Stimulated activated CD4-positive, alpha-beta T cell treated with anti-CD3 and anti-CD28 coated beads, Interleukin-15, amount 100 ng/mL, for 1 hour (primary cell): ENCODE data around the gene BCAS3.

ENCODE experiments used
- DNase-seq, 2 donors: peaks; one replicate each; pipeline ENCODE4 v3.0.0-alpha.2; 2020; ENCODE audit warnings: low read depth in 1 of 2, low spot score in 1 of 2

The BCAS3 gene

DNA sequence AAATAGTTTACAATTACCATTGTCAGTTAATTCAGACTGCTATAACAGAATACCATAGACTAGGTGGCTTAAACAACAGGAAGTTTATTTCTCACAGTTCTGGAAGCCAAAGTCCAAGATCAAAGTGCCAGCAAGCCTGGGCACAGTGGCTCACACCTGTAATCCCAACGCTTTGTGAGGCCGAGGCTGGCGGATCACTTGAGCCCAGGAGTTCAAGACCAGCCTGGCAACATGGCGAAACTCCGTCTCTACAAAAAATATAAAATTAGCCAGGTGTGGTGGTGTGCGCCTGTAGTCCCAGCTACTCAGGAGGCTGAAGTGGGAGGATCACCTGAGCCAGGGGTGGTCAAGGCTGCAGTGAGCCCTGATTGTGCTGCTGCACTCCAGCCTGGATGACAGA is 650.7 kb downstream of the BCAS3 start:
- no peak for DNase-seq

DNA sequence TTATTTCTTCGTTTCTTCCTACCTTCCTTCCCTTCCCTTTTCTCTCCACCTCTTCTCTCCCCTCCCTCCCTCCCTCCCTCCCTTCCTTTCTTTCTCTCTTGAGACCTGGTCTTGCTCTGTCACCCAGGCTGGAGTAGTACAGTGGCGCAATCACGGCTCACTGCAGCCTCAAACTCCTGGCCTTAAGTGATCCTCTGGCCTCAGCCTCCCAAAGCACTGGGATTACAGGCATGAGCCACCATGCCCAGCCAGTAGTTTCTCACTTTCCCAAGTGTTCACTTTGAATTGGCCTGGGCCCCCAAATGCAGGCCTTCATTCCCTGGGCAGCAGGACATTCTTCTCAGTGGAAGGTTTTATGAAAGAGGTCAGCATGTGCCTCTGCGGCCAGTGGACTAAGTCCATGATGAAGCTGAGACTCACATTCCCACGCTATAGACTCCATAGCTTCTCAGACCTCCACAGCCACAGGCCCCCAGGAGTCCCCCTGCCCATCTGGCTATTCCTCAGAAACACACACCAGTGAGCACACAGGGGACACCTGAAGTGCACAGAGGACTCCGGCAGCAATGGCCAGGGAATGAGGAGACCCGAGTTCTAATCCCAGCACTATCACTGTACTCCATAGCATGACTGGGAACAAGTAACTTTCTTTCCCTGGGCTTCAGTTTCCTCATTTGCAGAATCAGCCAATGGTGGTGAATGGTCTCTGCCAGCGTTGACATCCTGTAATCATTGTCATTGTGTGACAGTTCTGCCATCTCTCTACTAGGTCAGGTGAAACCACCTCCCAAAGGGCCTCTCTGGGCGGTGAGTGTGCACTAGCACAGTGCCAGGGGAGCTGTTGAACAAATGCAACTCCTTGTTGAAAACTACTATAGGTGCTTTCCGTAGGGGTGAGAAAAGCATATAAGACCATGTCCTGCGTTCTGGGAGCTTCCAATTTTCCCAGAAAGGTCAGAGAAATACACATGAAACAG is 652.8 kb downstream of the BCAS3 start:
- no peak for DNase-seq

DNA sequence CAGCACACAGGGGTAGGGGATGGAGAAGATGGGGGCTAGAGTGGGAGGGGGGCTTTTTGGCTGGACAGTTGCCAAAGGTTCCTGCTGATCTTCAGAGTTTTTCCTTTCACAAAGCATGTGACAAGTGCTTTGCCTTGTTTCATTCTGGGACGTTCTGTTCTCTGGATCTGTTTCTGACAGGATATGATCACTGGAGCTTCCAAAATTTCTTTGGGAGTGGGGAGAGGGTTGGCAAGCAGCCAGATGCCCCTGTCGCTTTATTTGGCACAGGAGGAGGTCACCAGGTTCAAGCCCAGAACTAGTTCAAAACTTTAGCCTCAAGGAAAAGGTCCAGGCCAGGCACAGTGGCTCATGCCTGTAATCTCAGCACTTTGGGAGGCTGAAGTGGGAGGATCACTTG is 653.5 kb downstream of the BCAS3 start:
- DNase-seq, result no peak

DNA sequence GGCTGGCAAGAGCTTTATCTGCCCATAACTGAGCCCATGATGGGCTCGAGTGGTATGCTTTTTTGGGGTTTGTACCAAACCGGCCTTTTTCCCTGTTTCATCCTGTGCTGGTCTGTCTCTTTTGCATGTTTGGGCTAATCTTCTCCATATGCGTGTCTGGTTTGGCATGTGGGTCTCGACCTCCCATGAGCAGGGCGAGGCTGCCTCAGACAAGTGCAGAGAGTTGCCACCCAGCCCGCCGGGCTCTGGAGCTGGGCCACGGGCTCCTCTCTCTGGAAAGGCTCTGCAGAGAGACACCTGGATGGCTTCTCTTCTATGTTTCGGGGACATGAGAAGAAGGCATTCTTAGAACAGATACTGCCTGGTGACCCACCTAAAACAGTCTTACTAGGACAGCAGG is 654.2 kb downstream of the BCAS3 start:
- no peak for DNase-seq

DNA sequence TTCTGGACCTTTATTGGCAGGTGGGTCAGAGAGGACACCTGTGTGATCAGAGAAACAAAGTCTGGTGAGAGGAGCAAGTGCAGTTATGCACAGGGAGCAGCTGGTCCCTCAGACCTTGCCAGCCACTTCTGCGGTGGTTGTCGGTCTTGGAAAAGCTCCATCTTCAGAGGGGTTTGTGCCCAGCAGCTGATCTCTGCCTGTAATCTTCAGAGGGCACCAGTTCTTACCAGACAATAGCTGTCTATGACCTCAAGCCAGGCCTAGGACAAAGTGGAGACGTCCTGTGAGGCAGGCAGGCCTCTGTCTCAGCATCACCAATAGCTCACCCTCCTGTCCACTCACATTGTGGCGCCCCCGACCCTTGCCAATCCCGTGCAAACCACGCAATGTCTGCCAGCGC is 655.5 kb downstream of the BCAS3 start:
- DNase-seq, result no peak

DNA sequence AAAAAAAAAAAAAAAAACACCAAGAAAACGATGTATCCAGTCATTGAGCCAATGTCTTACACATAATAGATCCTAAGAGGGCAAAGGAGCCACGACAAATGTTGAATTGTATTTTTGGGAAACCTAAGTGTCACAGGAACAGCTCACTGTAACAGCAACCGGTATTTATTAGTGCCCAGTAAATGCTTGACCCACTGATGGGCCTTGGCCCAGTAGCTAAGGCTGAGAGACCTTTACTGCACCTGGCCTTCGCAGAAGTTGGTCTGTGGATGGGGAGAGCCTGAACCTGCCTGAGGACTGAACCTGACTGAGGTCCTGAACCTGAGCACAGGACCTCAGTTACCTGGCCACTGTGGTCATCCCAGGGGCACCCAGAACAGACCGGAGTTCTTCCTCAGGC is 657.0 kb downstream of the BCAS3 start:
- no peak for DNase-seq

DNA sequence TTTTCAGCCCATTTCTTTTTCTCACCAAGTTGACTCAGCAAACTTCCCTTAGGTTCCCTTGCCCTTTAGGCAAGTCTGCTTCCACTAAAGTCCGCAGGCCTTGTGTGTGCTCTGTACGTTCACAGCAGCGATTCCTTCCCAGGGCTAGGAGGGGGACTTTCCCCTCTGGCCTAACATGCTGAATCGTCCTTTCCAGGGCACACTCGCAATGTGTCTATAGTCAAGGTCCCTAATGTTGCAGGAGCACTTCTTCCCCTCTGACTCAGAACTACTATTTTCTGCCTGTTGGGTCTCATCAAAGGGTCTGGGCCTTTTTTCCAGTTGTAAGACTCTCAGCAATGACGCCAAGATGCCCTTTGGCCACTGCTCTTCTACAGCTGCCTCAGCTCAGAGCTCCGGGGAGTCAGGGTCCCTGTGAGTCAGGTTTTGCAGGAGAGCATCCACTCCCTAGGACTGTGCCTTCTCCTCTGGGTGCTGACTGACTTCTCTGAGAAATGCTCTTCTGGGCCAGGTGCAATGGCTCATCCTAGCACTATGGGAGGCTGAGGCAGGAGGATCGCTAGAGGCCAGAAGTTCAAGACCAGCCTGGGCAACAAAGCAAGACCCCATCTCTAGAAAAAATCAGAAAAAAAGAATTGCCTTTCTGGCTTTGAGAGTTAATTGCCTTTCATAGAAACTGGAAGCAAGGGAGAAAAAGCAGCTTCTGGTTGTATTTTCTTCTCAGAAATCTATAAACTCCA is 657.6 kb downstream of the BCAS3 start:
- no peak for DNase-seq

DNA sequence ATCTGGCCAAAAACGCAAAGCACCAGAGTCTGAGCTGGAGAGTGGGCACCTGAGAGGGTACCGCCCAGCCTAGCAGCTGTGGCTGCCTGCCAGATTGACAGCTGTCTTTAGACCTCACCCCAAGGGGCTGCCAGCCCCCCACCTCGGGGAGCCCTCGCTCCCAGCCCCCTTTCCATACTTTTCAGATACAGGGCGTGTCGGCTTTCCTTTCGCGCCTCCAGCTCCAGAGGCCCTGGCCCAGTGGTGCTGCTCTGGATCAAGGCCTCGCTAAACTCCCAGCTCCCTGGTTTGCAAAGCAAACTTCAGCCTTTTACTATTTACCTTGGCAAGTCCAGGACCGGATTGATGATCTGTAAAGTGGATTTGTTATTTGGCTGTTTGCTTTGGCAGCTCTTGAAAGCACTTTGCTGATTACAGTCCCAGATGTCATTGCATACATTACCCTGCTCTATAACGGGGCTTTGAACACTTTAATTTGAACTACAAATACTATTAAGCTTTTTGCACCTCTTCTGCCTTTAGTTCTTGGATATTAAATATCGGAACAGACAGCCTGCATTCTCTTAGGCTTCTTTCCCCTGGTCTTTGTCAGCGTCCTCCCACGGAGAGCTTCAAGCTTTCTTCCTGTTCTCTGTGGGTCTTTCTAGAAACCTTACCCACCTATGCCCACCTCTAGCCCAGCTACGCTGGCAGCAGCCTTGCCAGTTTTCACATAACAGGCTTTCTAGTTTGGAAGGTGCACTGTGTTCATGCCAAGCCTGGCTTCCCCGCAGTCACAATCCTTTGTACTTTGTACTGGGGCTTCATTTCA is 658.4 kb downstream of the BCAS3 start:
- DNase-seq, result no peak

DNA sequence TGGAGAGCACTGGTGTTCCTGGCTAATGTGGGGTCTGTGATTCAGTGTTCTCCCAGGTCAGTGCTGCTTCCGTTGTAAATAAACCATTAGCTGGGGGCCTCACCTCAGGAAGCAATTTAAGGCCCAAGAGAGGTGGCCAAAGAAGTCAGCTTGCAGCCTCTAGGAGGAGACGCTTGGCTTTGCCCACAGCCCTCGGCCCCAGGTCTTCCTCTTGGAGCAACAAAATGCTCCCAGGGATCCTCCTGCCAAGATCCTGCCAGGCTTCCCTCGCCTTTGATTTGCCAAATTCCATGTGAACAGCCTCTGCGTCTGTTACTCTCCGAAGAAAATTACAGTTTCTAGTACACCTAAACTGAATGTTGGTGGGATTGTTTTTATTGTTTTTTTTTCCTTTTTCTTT is 659.6 kb downstream of the BCAS3 start:
- no peak for DNase-seq

DNA sequence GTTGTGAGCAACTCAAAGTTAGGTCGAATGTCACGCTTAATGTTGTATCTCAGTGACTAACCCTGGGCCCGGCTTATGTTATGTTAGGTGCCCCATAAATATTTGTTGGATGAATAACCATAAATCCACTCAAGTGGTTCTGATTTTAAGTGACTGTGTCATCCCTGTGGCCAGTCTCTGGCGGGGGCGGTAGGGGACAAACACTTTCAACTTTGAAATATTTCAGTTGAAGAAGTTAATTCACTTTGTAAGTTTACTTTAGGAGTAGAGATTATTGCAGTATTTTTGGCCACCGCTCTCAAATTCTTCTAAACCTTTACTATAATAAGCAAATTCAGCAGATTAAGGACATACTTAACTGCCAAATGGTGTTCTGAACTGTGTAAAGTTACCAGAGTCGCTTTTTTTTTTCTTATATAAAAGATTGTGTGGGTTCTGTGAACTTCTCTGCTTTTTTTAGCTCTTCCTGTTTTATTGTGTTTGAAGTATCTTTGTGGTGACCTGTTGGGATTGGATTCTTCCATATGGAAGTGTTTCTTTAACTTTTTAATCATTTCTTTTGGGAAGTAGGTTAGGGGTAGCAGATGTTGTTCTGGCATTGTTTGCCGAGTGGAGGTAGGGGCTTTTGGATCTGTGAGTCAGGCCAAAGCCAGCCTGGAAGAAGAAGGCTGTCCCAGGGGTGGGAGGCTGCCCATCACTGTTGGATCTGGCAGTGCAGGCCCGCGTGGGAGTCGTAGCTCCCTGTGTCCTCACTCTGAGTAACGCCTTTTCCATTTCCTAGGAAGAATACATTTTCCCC is 660.5 kb downstream of the BCAS3 start:
- DNase-seq, result no peak

DNA sequence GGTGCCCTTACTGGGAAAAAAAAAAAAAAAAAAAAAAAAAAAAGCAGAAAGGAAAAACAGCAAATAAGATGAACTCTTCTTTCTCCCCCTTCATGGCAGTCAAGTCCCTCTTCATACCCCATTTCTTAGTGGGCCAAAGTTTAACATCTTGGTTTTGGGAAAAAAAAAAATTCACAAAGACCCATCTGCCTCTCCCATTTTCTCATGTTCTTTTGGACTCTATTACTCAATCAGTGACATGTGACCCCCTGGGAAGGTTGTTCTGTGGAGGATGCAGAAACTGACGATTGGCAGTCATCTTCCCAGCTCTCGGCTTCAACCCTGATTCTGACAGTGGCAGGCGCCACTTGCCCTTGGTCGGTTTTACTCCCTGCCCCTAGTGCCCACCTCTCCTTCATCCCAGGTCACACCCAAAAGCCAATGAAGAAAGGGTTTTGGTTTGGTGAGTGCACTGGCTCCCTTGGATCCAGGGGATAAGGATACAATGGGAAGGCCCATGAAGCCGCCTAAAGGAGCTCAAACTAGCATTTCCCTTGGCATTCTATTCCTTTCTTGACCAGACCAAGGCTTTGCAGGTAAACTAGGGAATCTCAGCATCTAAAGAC is 661.3 kb downstream of the BCAS3 start:
- no peak for DNase-seq

DNA sequence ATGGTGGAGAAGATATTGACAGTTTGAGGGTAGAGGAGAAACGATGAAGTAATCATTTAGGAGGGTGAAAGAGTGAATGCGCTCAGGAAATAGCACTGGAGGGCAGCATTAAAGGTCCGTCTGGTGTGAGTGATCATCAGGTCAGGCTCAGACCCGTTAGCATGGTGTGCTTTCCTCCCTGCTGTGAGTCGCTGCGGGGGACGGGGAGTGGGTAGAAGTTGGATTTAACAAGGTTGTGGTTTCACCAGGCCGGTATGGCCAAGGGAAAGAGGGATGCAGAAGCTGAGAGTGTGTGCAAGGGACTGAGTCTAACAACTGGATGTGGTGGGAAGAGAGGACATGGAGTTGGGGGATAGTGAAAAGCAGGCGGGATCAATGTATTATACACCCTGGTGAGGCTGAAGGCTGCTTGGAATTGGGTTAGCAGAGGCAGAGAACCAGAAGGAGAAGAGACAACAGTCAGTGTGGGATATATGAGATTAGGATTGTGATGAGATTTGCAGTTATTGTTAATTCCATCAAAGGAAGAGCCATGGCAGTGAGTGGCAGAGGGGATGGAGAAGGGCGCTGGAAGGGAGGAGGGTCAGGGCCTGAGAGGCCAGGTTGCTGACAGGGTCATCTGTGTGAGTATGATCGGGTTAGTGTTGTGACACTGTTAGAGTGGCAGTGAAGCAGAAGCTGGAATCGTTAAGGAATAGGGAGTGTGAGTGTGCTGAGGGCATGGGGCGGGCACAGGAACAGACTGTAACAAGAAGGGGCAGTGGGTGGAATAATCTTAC is 663.0 kb downstream of the BCAS3 start:
- no peak for DNase-seq

DNA sequence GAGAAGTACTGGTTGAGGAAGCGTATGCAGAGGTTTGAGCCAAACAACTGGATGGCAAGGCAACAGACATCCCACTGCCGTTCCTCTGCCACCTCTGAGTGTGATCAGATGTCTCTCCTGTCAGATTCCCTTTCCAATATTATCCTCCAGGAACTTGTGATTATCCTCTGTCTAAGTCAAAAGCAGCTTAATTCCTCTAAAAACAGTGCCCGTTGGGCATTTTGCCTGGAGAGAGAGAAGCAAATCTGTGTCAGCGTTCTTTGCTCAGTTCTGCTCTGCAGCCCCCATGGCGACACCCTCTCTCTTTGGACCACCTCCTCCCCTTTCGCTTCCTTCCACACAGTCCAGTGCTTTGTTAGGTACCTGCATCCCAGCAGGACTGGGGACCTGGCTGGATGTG is 665.9 kb downstream of the BCAS3 start:
- no peak for DNase-seq

DNA sequence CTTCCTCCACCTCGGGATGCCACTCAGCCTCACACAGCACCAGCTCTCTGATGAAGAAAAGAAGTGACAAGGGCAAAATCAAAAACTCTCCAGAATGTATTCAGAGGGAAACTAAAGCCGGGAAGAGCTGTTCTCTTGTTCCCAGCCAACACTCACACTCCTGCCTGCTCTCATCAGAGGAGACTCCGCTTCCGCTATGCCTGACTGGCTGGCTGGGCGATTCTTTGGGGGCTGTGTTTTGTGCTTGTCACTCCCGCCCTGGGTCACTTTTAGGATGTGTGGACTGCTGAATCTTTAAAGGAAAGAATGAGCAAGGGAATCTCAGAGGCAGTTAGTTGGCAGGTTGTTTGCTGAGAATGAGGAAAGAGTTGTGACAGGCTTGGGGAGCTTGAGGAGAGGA is 667.4 kb downstream of the BCAS3 start:
- DNase-seq, result no peak

DNA sequence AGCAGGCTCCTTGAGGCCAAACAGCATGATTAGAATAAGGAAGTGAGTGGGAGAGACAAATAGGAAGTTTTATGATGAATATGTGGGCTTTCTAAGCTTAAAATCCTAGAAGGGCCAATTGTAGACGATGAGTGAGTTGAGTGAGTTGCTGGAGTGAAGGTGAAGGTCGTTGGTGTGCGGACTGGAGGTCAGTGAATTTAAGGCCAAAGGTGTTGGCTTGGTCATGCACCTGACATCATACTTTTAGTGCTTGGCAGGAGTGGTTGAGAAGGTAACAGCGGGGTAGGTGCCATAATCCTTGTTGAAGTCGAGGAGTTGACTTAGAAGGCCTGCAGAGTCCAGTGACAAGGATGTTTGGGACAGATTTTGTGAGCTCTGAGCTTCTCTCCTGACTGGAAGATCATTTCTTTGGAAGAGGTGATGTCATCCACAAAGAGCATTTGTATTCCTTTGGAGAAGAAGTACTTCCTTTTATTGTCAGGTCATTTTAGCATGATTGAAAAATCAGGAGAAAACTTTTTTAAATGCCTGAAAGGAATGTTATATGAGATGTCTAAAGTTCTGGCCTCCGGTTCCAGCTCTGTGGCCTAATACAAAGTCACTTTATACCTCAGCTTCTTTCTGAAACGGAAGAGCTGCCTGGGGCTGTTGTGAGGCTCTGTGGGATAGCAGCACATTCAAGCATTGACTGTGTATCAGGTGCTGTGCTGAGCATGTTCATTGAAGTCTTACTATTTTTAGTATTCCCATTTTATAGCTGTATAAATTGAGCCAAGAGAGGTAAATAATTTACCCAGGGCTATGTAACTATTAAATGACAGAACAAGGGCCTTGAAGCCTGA is 668.4 kb downstream of the BCAS3 start:
- no peak for DNase-seq

DNA sequence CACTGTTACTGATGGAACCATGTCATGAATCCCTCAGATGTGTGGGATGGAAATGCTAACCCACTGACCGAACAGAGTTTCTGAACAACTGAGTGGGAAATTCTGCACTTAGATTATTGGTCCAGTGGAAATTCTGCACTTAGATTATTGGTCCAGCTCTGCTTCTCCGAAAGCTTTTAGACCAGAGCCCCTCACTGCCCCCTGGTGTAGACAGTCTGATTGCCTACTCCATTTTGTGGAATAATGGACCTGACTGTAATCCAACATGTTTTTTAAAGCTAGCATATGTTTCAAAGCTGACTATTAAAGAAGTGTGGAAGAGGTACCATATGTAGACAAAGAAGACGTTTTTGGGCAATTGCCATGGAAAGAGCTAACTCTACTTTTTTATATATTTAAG is 671.7 kb downstream of the BCAS3 start:
- DNase-seq, result no peak

DNA sequence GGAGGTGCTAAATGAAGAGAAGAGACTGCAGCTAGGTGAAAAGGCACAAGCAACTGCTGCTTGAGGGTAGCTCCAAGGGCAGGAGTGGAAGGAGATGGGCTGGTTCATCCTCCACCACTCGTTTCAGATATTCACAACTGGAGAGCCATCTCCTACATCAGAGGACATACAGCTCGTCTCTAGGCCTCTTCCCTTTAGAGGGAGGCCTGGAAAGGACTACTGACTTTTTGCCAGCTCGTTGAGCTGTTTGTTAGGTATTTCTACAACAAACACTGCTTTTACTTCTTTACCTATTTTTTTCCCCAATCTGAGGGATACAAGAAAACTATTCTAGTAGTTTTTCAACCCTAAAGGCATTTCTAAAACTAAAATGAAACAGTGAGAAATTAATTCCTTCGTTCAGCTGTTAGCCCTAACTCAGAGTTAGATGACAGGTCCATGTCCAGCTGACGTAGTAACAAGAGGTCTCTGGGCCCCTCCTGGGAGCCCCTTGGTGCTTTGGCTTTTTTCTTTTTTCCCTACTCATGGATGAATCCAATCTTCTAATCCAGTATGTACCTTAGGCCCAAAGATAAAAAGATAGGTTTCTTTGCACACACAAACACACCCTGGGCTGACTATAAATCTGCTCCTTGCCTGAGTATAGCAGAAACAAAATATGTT is 674.2 kb downstream of the BCAS3 start:
- no peak for DNase-seq

DNA sequence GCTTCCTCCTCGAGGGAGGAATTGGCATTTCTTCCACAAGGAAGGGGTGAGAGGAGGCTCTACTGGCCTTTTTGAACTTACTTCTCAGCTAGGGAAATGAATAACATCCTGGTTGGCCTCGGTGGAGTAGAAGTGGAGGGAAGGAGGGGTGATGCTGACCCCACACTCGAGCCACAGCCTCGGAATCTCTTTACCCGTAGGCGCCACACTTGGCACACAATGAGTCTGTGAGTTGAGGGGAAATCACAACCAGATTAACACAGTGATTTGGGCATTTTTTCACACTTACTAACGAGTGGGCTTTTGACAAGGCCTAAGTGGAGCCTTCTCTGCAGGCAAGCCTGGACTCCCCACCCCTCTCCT is 674.7 kb downstream of the BCAS3 start:
- no peak for DNase-seq
